H1 (cell line): ENCODE measurements around the gene ATMIN. TPM values are rescaled to one million over a fixed set of nuclear protein-coding genes. Genes with fewer than 3 reads are reported as not detected.

Experiments used
- CTCF ChIA-PET: fragments of 300-600 bp; sonication (Branson Sonifier 250); formaldehyde crosslinking; loops from one replicate; lab custom pipeline; 2021; ENCODE audit not compliant: partially characterized antibody; lab: Charles Lee
- POLR2A ChIA-PET: fragments of 300-600 bp; sonication (Branson Sonifier 250); formaldehyde crosslinking; loops from one replicate; lab custom pipeline; 2021; ENCODE audit warnings: inconsistent platforms; ENCODE audit not compliant: partially characterized antibody; lab: Charles Lee
- DNase-seq, 2 experiments: peaks; one replicate each; pipeline versions ENCODE4 v3.0.0 to v3.0.0-alpha.2; 2010 to 2022; ENCODE audit warnings: low spot score in 2 of 2, low read depth in 1 of 2, mixed read lengths in 1 of 2
- FAIRE-seq: peaks from 2 replicates; lab custom pipeline; 2011; peaks lifted over from hg19 to GRCh38; lab: Jason Lieb, UNC
- H2AFZ ChIP-seq: 2 replicates; pipeline ENCODE4 v1.8.1; 2012; ENCODE audit warnings: low read length, inconsistent platforms
- H2AK5ac ChIP-seq: 2 replicates; pipeline ENCODE4 v1.6.1; 2013; ENCODE audit warnings: low read depth, low read length
- H2BK120ac ChIP-seq: replicated peaks from 2 replicates; pipeline ENCODE3; 2013; ENCODE audit warnings: low read depth, low read length, inconsistent platforms
- H2BK12ac ChIP-seq: 2 replicates; pipeline ENCODE4 v1.6.1; 2013; ENCODE audit warnings: low read depth, low read length
- H2BK15ac ChIP-seq: 2 replicates; pipeline ENCODE4 v1.6.1; 2013; ENCODE audit warnings: low read length
- H2BK20ac ChIP-seq: 2 replicates; pipeline ENCODE4 v1.6.1; 2013; ENCODE audit warnings: low read length
- H2BK5ac ChIP-seq: 2 replicates; pipeline ENCODE4 v1.6.1; 2013; ENCODE audit warnings: low read depth, low read length
- H3K14ac ChIP-seq: 2 replicates; pipeline ENCODE4 v1.6.1; 2013; ENCODE audit warnings: inconsistent platforms; ENCODE audit not compliant: insufficient read length
- H3K18ac ChIP-seq: 2 replicates; pipeline ENCODE4 v1.6.1; 2013; ENCODE audit warnings: low read length; ENCODE audit errors: extremely low read depth
- H3K23ac ChIP-seq: 2 replicates; pipeline ENCODE4 v1.6.1; 2013; ENCODE audit warnings: inconsistent platforms; ENCODE audit not compliant: insufficient read length
- H3K23me2 ChIP-seq: 2 replicates; pipeline ENCODE4 v1.6.1; 2013; ENCODE audit warnings: low read depth, low read length
- H3K27ac ChIP-seq: 2 replicates; pipeline ENCODE4 v1.6.1; 2011; ENCODE audit warnings: low read depth, low read length, inconsistent platforms
- H3K27me3 ChIP-seq, 4 experiments: replicated peaks in 1 of 4; 1 replicate in 1 of 4; 2 replicates in 3 of 4; pipeline versions ENCODE4 v1.6.1 to v1.8.1; 2011 to 2013; ENCODE audit warnings: low read length in 3 of 4, mild to moderate bottlenecking in 3 of 4, inconsistent platforms in 2 of 4, mixed read lengths in 2 of 4, moderate library complexity in 1 of 4; ENCODE audit not compliant: control insufficient read depth in 3 of 4, insufficient read depth in 3 of 4; ENCODE audit errors: extremely low read depth in 1 of 4
- H3K36me3 ChIP-seq, 4 experiments: 2 replicates each; pipeline versions ENCODE4 v1.6.1 to v1.8.1; 2011 to 2013; ENCODE audit warnings: mild to moderate bottlenecking in 4 of 4, low read length in 3 of 4, moderate library complexity in 2 of 4, control low read depth in 1 of 4, inconsistent platforms in 1 of 4; ENCODE audit not compliant: insufficient read depth in 4 of 4, control insufficient read depth in 2 of 4
- H3K4ac ChIP-seq: replicated peaks from 2 replicates; pipeline ENCODE3; 2013; ENCODE audit warnings: low read length, low read depth, mixed read lengths, inconsistent platforms; ENCODE audit not compliant: insufficient read length
- H3K4me1 ChIP-seq, 4 experiments: replicated peaks in 1 of 4; 1 replicate in 1 of 4; 2 replicates in 3 of 4; pipeline versions ENCODE4 v1.6.1 to v1.8.1; 2011 to 2013; ENCODE audit warnings: low read length in 3 of 4, inconsistent platforms in 2 of 4, mixed read lengths in 1 of 4; ENCODE audit not compliant: insufficient read depth in 4 of 4, control insufficient read depth in 3 of 4
- H3K4me2 ChIP-seq, 2 experiments: 2 replicates each; pipeline versions ENCODE4 v1.6.1 to v1.8.1; 2011 to 2013; ENCODE audit warnings: low read depth in 2 of 2, low read length in 2 of 2, control low read depth in 1 of 2, inconsistent platforms in 1 of 2, mild to moderate bottlenecking in 1 of 2; ENCODE audit not compliant: insufficient read depth in 1 of 2
- H3K4me3 ChIP-seq, 4 experiments: fragments of 200-600, 300-600 bp in 1 of 4; sonication (generic), shearing (Covaris generic), sonication (Bioruptor Twin) in 1 of 4; 2 replicates each; pipeline versions ENCODE4 v1.5.1 to v1.8.1; 2011 to 2016; ENCODE audit warnings: low read length in 4 of 4, low read depth in 3 of 4, control low read depth in 2 of 4, inconsistent platforms in 2 of 4, mild to moderate bottlenecking in 2 of 4, mixed read lengths in 1 of 4, moderate library complexity in 1 of 4; ENCODE audit not compliant: insufficient read depth in 2 of 4; ENCODE audit errors: extremely low read depth in 1 of 4
- H3K56ac ChIP-seq: replicated peaks from 2 replicates; pipeline ENCODE3; 2013; ENCODE audit warnings: low read depth, mild to moderate bottlenecking, mixed read lengths, low read length, inconsistent platforms; ENCODE audit not compliant: insufficient read length
- H3K79me1 ChIP-seq: 2 replicates; pipeline ENCODE4 v1.6.1; 2013; ENCODE audit warnings: low read depth, low read length, control low read depth
- H3K79me2 ChIP-seq, 2 experiments: 2 replicates each; pipeline versions ENCODE4 v1.6.1 to v1.8.1; 2012 to 2013; ENCODE audit warnings: low read length in 2 of 2, mild to moderate bottlenecking in 2 of 2, inconsistent platforms in 1 of 2; ENCODE audit not compliant: insufficient read depth in 2 of 2, control insufficient read depth in 1 of 2
- H3K9ac ChIP-seq, 4 experiments: replicated peaks in 1 of 4; 1 replicate in 1 of 4; 2 replicates in 3 of 4; pipeline versions ENCODE4 v1.6.1 to v1.8.1; 2011 to 2013; ENCODE audit warnings: low read depth in 3 of 4, low read length in 3 of 4, control low read depth in 2 of 4, mild to moderate bottlenecking in 2 of 4, moderate library complexity in 2 of 4, inconsistent platforms in 1 of 4; ENCODE audit errors: extremely low read depth in 1 of 4
- H3K9me3 ChIP-seq, 2 experiments: 2 replicates each; pipeline versions ENCODE4 v1.6.1 to v1.8.1; 2012 to 2013; ENCODE audit warnings: mild to moderate bottlenecking in 2 of 2, moderate library complexity in 2 of 2, control low read depth in 1 of 2, inconsistent platforms in 1 of 2, low read depth in 1 of 2, low read length in 1 of 2, mixed read lengths in 1 of 2; ENCODE audit not compliant: insufficient read depth in 2 of 2
- H4K20me1 ChIP-seq, 2 experiments: replicated peaks in 1 of 2; 2 replicates each; pipeline versions ENCODE3 to v1.8.1; 2011 to 2013; ENCODE audit warnings: inconsistent platforms in 2 of 2, low read length in 2 of 2, mild to moderate bottlenecking in 1 of 2; ENCODE audit not compliant: insufficient read depth in 2 of 2, control insufficient read depth in 1 of 2
- H4K5ac ChIP-seq: 2 replicates; pipeline ENCODE4 v1.6.1; 2013; ENCODE audit warnings: low read length, low read depth, mixed read lengths, inconsistent platforms; ENCODE audit not compliant: insufficient read length
- H4K8ac ChIP-seq: 2 replicates; pipeline ENCODE4 v1.8.0; 2013; ENCODE audit warnings: mild to moderate bottlenecking, moderate library complexity, low read length, inconsistent platforms; ENCODE audit not compliant: insufficient read depth; ENCODE audit errors: extremely low read depth
- H4K91ac ChIP-seq: replicated peaks from 2 replicates; pipeline ENCODE3; 2013; ENCODE audit warnings: low read length, mixed read lengths, inconsistent platforms; ENCODE audit not compliant: insufficient read length
- ASH2L ChIP-seq: fragments of 200-600, 300-600 bp; sonication (generic); IDR thresholded peaks from one replicate; pipeline ENCODE4 v1.7.1; 2017; ENCODE audit warnings: low read length
- CBX5 ChIP-seq: fragments of 300-800, 300-1000 bp; sonication (generic); IDR thresholded peaks from 2 replicates; pipeline ENCODE4 v1.7.1; 2016; ENCODE audit warnings: antibody characterized with exemption, low read length, low read depth
- CBX8 ChIP-seq: fragments of 300-800, 300-1000 bp; sonication (generic); IDR thresholded peaks from 2 replicates; pipeline ENCODE4 v1.7.1; 2016; ENCODE audit warnings: low read depth, low read length, borderline replicate concordance
- CREB1 ChIP-seq: IDR thresholded peaks from 2 replicates; pipeline ENCODE4 v1.6.1; 2012; ENCODE audit warnings: inconsistent platforms
- EZH2 ChIP-seq: fragments of 200-600 bp; sonication (generic); IDR thresholded peaks from 2 replicates; pipeline ENCODE4 v1.7.1; 2012; ENCODE audit warnings: low read depth, mild to moderate bottlenecking, moderate library complexity, low read length, inconsistent platforms; ENCODE audit not compliant: severe bottlenecking
- JUND ChIP-seq: IDR thresholded peaks from 2 replicates; pipeline ENCODE4 v1.6.1; 2011; ENCODE audit warnings: mild to moderate bottlenecking, improper control_type of control experiment, low read length
- KDM4A ChIP-seq: IDR thresholded peaks from one replicate; pipeline ENCODE4 v1.7.1; 2012; ENCODE audit warnings: low read depth, mild to moderate bottlenecking, moderate library complexity, low read length, inconsistent platforms; ENCODE audit not compliant: severe bottlenecking
- MAFK ChIP-seq: IDR thresholded peaks from 2 replicates; pipeline ENCODE4 v1.6.1; 2012; ENCODE audit warnings: low read depth, mild to moderate bottlenecking, improper control_type of control experiment, low read length
- NANOG ChIP-seq: IDR thresholded peaks from 2 replicates; pipeline ENCODE4 v1.6.1; 2011; ENCODE audit warnings: low read length, low read depth, mild to moderate bottlenecking, inconsistent platforms; ENCODE audit not compliant: insufficient read depth, poor library complexity, severe bottlenecking
- POLR2AphosphoS5 ChIP-seq: IDR thresholded peaks from 2 replicates; pipeline ENCODE4 v1.6.1; 2011; ENCODE audit warnings: low read depth, low read length
- SIRT6 ChIP-seq: IDR thresholded peaks from one replicate; pipeline ENCODE4 v1.7.1; 2012; ENCODE audit warnings: low read length, inconsistent platforms
- SP2 ChIP-seq: IDR thresholded peaks from 2 replicates; pipeline ENCODE4 v1.6.1; 2012; ENCODE audit warnings: mild to moderate bottlenecking, low read length, inconsistent platforms
- SP4 ChIP-seq: IDR thresholded peaks from 2 replicates; pipeline ENCODE4 v1.6.1; 2012; ENCODE audit warnings: low read length, inconsistent platforms
- TAF1 ChIP-seq: IDR thresholded peaks from 2 replicates; pipeline ENCODE4 v1.6.1; 2011; ENCODE audit warnings: mild to moderate bottlenecking, low read depth, low read length
- TEAD4 ChIP-seq: IDR thresholded peaks from 2 replicates; pipeline ENCODE4 v1.6.1; 2012; ENCODE audit warnings: low read depth, low read length, inconsistent platforms, mixed read lengths
- ZNF274 ChIP-seq: IDR thresholded peaks from 2 replicates; pipeline ENCODE4 v1.7.0; 2012; ENCODE audit warnings: low read length, borderline replicate concordance; ENCODE audit errors: extremely low read depth
- WGBS, 2 experiments: shearing (Covaris generic) in 1 of 2; methylation state at CpG; one replicate each; pipeline versions ENCODE4 v1.1.6 to v1.1.7; 2013 to 2015; ENCODE audit warnings: low lambda C conversion rate in 2 of 2, mixed read lengths in 2 of 2, inconsistent platforms in 1 of 2, low coverage in 1 of 2, missing lambda C conversion rate in 1 of 2; ENCODE audit not compliant: insufficient replicate concordance in 2 of 2, insufficient coverage in 1 of 2, insufficient read length in 1 of 2; ENCODE audit errors: extremely low coverage in 1 of 2, missing lambda C conversion rate in 1 of 2; 5-methylcytosine and 5-hydroxymethylcytosine counted together
- polyA plus RNA-seq, 7 experiments: library from polyadenylated mRNA; depleted of rRNA in 3 of 7; stranded (reverse) in 5 of 7; unstranded in 2 of 7; fragments of >200 nt in 5 of 7; fragments of 200-250 nt in 2 of 7; gene quantifications; 1 replicate in 5 of 7; 2 replicates in 1 of 7; 4 replicates in 1 of 7; pipeline versions ENCODE4 v1.2.1 to v1.2.3, GENCODE V29; 2011 to 2013; ENCODE audit warnings: missing spikeins in 2 of 7, mixed read lengths in 2 of 7
- total RNA-seq: library from RNA; stranded (reverse); fragmentation: NEBNext Ultra II Directional; extraction: Animal tissue kit (Norgen Biotek cat#: 25700); gene quantifications from 2 replicates; pipeline ENCODE4 v1.2.1, GENCODE V29; 2021

ATMIN gene
- total and polyA plus RNA-seq, 2 of the 8 experiments (the other 6 are each of a cell fraction or from before 2014, with no cell fraction given) = 34.8 to 59.8 TPM

DNA sequence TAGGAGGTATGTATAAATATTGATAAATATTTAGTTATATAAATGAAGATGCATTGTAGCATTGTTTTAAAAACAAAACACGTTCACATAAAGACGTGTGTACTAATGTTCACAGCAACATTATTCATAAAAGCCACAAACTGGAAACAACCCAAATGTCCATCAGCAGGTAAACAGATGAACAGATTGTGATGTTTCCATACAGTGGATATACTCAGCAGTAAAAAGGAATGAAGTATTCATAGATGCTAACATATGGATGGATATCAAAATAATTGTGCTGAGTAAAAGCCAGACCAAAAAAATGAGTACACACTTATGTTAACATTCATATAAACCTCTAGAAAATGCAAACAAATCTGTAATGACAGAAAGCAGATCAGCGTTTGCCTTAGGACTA lies 22.7 kb upstream of the ATMIN start:
- peaks cover 2 to 7% of the 10 kb centered on the region in 2 experiments for H4K20me1 ChIP-seq
- no peak overlapping the region for H2BK12ac ChIP-seq
- peaks cover 16 to 67% (median 48%) of the 10 kb centered on the region in 4 experiments for H3K36me3 ChIP-seq
- peaks cover 13 to 38% of the 10 kb centered on the region in 2 experiments for H3K79me2 ChIP-seq
- H3K18ac ChIP-seq = no peak overlapping the region
- CTCF ChIA-PET = interaction anchor here (2.9 kb wide), 1 partner anchor 8 kb away, joined by 13 read pairs; no protein-coding TSS in a partner anchor
- no peak overlapping the region for H3K23ac ChIP-seq
- H3K4me2 ChIP-seq = no peak overlapping the region
- FAIRE-seq = no peak
- no peak overlapping the region for H2BK20ac ChIP-seq
- POLR2A ChIA-PET = interaction anchor here (2.9 kb wide), 1 partner anchor 10 kb away, joined by 11 read pairs; no protein-coding TSS in a partner anchor
- H3K9ac ChIP-seq = no peak overlapping the region
- DNase-seq = no peak
- no peak overlapping the region for H4K91ac ChIP-seq
- no peak overlapping the region for H3K14ac ChIP-seq
- no peak overlapping the region for H2BK5ac ChIP-seq
- no peak overlapping the region for H4K5ac ChIP-seq
- no peak overlapping the region for H2BK120ac ChIP-seq
- H3K27ac ChIP-seq = no peak overlapping the region
- no peaks in the 10 kb centered on the region; the same call in 1 of the 2 replicates for H3K79me1 ChIP-seq
- no peak overlapping the region for H2BK15ac ChIP-seq
- no peak overlapping the region for H4K8ac ChIP-seq
- no peaks in the 10 kb centered on the region for H3K23me2 ChIP-seq
- no peak overlapping the region for H2AFZ ChIP-seq
- H3K4me3 ChIP-seq = no peak overlapping the region
- peaks cover 0 to 4% (median 0%) of the 10 kb centered on the region in 4 experiments; a peak in 1 of 7 replicates for H3K4me1 ChIP-seq
- H3K4ac ChIP-seq = no peak overlapping the region
- no peaks in the 10 kb centered on the region for H3K9me3 ChIP-seq
- H3K27me3 ChIP-seq = no peaks in the 10 kb centered on the region
- H2AK5ac ChIP-seq = no peak overlapping the region
- H3K56ac ChIP-seq = no peak overlapping the region
- WGBS, 2 experiments = 85% methylated on average over 3 of the region's 3 CpGs; no CpG with 5 or more reads in 1 of the 2 experiments
- TF ChIP-seq ZNF274 (no peak), NANOG (no peak), SIRT6 (no peak), TEAD4 (no peak), SP2 (no peak), MAFK (no peak), CBX8 (no peak), JUND (no peak), CREB1 (no peak), TAF1 (no peak), SP4 (no peak), ASH2L (no peak), POLR2AphosphoS5 (no peak), KDM4A (no peak), CBX5 (no peak), EZH2 (no peak)
